Measurements from ENCODE around the gene PLOD3.
"Not testable (repeated sequence)": the region's sequence is repeated elsewhere in the genome, so short reads cannot be mapped to it uniquely, and the experiment has no call there.

Gene PLOD3, protein sequence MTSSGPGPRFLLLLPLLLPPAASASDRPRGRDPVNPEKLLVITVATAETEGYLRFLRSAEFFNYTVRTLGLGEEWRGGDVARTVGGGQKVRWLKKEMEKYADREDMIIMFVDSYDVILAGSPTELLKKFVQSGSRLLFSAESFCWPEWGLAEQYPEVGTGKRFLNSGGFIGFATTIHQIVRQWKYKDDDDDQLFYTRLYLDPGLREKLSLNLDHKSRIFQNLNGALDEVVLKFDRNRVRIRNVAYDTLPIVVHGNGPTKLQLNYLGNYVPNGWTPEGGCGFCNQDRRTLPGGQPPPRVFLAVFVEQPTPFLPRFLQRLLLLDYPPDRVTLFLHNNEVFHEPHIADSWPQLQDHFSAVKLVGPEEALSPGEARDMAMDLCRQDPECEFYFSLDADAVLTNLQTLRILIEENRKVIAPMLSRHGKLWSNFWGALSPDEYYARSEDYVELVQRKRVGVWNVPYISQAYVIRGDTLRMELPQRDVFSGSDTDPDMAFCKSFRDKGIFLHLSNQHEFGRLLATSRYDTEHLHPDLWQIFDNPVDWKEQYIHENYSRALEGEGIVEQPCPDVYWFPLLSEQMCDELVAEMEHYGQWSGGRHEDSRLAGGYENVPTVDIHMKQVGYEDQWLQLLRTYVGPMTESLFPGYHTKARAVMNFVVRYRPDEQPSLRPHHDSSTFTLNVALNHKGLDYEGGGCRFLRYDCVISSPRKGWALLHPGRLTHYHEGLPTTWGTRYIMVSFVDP

DNA sequence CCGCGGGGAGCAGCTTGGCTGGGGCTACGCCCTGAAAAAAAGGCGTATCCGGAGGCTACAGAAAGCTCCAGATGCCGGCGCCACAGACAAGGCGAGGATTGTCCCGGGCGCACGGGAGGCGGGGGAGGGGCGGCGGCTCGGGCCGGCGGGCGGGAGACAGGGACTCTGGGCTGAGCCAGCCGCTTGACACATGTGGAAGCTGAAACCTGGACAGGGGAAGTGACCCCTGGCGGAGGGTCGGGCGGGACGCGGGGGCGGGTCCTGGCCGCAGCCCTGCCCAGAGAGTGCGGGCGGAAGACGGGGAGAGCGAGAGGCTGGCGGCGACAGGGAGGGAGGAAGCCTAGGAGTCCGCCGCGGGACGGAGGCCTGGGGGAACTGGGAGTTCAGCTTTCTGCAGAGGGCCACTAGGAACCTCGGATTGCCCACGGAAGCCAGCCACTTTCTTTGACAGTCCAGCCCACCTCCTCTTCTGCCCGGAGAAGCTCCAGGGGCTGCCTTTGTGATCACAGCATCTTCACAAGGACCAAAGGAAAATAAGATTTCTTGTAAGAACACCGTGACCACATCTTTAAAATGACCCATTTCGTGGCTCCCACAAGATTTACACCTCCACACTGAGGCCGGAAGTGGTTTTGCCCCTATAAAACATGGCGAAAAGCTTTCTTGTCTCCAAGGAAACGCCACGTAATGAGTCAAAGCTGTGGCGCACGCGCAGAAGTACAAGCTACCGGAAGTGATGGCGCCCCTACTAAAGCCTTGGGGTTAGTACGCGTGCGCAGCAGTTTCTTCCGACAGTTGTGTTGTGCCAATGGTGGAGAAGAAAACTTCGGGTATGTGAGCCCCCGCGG lies at the start of gene PLOD3, which contains the start of gene ZNHIT1:
Gene PLOD3, minus strand, starts transcription at position 194 of the 848 bp plus-strand sequence. CDS start 307 bp downstream, outside the sequence.
Gene ZNHIT1, plus strand, starts transcription at position 778 of the 848 bp plus-strand sequence. Its CDS starts 31 bp downstream, at position 809.
- Mint-ChIP-seq H3K4me3 (peak within 1 kb of the TSS; percentile 97), H3K36me3 (ENCODE audit: low read depth) (peaks cover 1% of the 10 kb centered on the region), H3K9me3 (no peaks in the 10 kb centered on the region), H3K4me1 (peaks cover 36% of the 10 kb centered on the region), H3K27ac (peak within 1 kb of the TSS; percentile 92), H3K27me3 (no peaks in the 10 kb centered on the region)
- ATAC-seq, result peak; percentile 60
- DNase-seq, result peak; percentile 96

DNA sequence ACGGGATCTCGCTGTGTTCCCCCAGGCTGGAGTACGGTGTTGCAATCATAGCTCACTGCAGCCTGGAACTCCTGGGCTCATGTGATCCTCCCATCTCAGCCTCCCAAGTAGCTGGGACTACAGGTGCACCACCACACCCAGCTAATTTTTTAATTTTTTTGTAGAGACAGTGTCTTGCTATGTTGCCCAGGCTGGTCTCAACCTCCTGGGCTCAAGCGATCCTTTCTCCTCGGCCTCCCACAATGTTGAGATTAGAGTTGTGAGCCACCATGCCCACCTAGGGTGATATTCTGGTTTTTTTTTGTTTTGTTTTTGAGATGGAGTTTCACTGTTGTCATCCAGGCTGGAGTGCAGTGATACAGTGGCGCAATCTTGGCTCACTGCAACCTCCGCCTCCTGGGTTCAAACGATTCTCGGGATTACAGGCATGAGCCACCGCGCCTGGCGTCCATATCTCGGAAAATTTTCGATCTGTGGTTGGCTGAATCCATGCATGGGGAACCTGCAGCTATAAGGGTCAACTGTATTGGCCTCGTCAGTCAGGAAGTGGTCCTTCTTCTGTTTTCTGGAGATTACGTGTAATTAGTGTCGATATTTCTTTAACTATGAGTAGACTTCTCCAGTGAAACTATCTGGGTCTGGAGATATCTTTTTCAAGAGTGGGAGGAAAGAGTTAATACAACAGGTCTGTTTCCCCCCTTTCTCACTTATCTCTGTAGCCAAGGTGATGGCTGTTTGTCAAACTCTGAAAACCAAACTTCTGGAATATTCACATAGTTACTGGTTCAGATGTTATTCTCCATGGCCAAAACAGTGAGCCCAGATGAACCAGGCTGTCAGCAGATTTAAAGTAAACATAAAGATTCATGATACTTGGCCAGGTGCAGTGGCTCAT lies 48.5 kb upstream of the PLOD3 start:
- Mint-ChIP-seq H3K9me3 (no peaks in the 10 kb centered on the region), H3K4me3 (no peak overlapping the region), H3K4me1 (peaks cover 2% of the 10 kb centered on the region), H3K36me3 (ENCODE audit: low read depth) (no peaks in the 10 kb centered on the region), H3K27ac (no peak overlapping the region), H3K27me3 (peaks cover 17% of the 10 kb centered on the region)
- DNase-seq (no peak), ATAC-seq (no peak)

DNA sequence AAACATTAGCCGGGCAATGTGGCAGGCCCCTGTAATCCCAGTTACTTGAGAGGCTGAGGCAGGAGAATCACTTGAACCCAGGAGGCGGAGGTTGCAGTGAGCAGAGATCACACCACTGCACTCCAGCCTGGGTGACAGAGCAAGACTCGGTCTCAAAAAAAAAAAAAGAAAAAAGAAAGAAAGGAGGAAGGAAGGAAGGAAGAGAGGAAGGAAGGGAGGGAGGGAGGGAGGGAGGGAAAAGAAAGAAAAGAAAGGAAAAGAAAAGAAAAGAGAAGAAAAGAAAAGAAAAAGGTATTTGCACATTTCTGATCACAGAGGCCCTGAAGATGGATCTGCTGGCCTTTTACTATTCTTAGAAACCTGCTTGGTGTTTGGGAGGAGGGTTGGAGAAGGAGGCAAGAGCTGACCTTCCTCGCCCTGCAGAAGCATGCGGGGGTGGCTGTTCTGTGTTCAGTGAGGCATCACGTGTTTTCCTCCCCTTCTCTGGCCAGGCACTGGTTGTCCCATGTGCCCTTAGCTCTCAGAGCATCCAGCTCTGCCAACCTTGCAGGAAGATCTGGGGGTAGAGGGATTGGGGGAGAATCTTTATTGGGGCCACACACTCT lies 46.8 kb upstream of the PLOD3 start:
- H3K4me3 Mint-ChIP-seq; H3K9me3 Mint-ChIP-seq; H3K4me1 Mint-ChIP-seq; H3K27ac Mint-ChIP-seq; DNase-seq; ATAC-seq; H3K36me3 Mint-ChIP-seq (ENCODE audit: low read depth): not testable (repeated sequence)
- H3K27me3 Mint-ChIP-seq, result peaks cover 13% of the 10 kb centered on the region

DNA sequence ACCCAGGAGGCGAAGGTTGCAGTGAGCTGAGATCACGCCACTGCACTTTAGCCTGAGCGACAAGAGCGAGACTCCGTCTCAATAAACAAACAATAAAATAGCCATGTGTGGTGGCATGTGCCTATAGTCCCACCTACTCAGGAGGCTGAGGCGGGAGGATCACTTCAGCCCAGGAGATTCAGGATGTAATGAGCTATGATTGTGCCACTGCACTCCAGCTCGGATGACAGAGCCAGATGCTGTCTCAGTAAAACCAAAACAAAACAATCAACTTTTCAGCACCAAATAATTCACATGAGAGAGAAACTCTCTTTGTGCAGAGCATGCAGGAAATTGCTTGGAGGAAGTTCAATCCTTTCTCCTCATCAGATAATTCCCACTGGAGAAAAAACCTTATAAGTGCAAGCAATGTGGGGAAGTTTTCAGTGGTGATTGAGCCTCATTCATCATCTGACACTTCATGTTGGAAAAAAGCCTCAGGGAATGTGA lies 40.9 kb upstream of the PLOD3 start:
- no peak overlapping the region for H3K27ac Mint-ChIP-seq
- H3K9me3 Mint-ChIP-seq, result no peaks in the 10 kb centered on the region
- DNase-seq, result no peak
- ATAC-seq, result no peak
- H3K36me3 Mint-ChIP-seq (ENCODE audit: low read depth), result no peaks in the 10 kb centered on the region
- no peaks in the 10 kb centered on the region for H3K4me1 Mint-ChIP-seq
- H3K27me3 Mint-ChIP-seq, result peaks cover 6% of the 10 kb centered on the region
- H3K4me3 Mint-ChIP-seq, result no peak overlapping the region

DNA sequence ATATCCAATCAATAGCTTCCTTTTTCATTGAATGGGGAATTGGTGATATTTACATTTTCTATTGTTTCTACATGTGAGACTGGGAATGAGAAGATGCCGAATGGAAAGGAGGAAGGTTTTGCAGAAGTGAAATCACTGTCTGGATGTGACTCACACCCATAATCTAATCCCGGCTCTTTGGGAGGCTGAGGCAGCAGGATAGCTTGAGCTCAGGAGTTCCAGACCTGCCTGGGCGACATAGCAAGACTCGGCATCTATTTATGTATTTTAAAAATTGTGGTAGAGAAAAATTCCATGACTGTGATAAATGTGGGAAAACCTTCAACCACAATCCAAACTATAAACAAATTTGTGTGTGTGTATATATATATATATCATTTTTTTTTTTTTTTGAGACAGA lies 38.4 kb upstream of the PLOD3 start:
- Mint-ChIP-seq H3K9me3 (no peaks in the 10 kb centered on the region), H3K27me3 (no peaks in the 10 kb centered on the region), H3K36me3 (ENCODE audit: low read depth) (peaks cover 7% of the 10 kb centered on the region), H3K4me3 (no peak overlapping the region), H3K27ac (no peak overlapping the region), H3K4me1 (peaks cover 15% of the 10 kb centered on the region)
- no peak for ATAC-seq
- no peak for DNase-seq

DNA sequence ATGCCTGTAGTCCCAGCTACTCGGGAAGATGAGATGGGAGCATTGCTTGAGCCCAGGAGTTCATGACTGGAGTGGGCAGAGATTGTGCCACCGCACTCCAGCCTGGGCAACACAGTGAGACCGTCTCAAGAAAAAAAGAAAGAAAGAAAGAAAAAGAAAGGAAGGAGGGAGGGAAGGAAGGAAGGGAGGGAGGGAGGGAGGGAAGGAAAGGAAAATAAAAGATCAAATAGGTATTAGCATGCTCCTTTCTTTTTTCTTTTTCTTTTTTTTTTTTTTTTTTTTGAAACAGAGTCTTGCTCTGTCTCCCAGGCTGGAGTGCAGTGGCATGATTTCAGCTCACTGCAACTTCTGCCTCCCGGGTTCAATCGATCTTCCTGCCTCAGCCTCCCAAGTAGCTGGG lies 35.8 kb upstream of the PLOD3 start:
- ATAC-seq, H3K27ac Mint-ChIP-seq, H3K4me3 Mint-ChIP-seq: not testable (repeated sequence)

DNA sequence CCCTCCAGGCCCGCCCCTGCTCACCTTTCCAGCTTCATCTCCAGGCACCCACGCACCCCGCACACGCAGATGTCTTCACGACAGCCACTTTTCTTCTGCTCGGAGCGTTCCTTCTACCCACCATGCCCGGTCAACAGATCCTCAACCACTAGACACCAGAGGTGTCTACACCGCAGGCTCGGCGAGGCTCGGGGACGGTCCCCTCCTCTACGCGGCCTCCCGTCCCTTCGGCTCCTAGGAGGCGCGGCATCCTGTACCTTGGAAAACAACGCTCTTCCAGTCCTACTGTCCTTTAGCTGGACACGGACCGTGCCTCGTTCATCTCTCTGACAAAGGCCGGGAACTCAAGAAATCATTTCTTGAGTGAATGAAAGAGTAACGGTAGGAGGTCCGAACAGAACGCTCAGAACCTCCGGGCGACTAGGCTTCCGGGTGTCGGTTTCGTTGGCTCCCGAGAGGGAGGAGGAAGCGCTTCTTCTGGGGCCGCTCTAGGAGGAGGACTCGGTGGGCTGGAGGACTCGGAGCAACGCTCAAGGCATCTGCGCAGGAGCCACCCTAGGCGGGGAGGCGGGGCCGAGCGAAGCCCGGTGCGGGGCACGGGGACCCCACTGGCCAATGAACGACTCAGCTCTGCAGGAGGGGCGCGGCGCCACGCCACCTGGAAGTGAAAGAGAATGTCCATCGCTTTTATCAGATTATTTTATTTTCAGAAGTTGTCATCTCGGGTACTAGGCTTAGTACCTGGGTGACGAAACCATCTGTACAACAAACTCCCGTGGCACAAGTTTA lies 34.7 kb upstream of the PLOD3 start:
- H3K4me3 Mint-ChIP-seq, result peak overlapping the region; percentile 97
- H3K27me3 Mint-ChIP-seq, result no peaks in the 10 kb centered on the region
- peaks cover 30% of the 10 kb centered on the region for H3K4me1 Mint-ChIP-seq

More for the DNA sequence above, 35.8 kb upstream of the PLOD3 start:
- not testable (repeated sequence) for H3K27me3 Mint-ChIP-seq, H3K9me3 Mint-ChIP-seq, DNase-seq
- H3K36me3 Mint-ChIP-seq (ENCODE audit: low read depth), result peaks cover 13% of the 10 kb centered on the region
- H3K4me1 Mint-ChIP-seq, result peaks cover 24% of the 10 kb centered on the region

DNA sequence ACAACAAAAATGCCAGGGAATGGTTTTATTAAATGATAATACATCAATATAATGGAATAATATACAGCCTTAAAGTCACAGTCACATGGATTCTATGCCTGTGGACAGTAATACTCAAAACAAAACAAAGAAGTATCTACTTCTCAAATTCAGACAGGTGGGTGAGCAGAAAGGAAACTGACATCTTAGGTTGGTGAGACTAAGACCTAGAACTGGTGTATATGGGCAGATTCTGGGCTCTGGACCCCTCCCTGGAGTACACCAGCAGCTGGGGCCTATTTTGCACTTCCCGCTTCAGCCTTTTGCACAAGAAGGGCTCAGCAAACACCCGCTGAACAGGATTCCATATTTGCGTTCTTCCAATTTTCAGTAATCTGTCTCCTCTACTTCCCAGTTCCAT lies 32.9 kb upstream of the PLOD3 start:
- H3K9me3 Mint-ChIP-seq, result no peaks in the 10 kb centered on the region
- DNase-seq, result no peak
- no peak for ATAC-seq
- H3K27me3 Mint-ChIP-seq, result no peaks in the 10 kb centered on the region
- peaks cover 39% of the 10 kb centered on the region for H3K4me1 Mint-ChIP-seq
- peaks cover 26% of the 10 kb centered on the region for H3K36me3 Mint-ChIP-seq (ENCODE audit: low read depth)
- peak overlapping the region; percentile 97 for H3K4me3 Mint-ChIP-seq
- H3K27ac Mint-ChIP-seq, result peak overlapping the region; percentile 64

More for the DNA sequence above, 34.7 kb upstream of the PLOD3 start:
- DNase-seq, result peak; percentile 99
- Mint-ChIP-seq H3K27ac (peak overlapping the region; percentile 96), H3K36me3 (ENCODE audit: low read depth) (peaks cover 20% of the 10 kb centered on the region), H3K9me3 (no peaks in the 10 kb centered on the region)
- peak; percentile 100 for ATAC-seq

DNA sequence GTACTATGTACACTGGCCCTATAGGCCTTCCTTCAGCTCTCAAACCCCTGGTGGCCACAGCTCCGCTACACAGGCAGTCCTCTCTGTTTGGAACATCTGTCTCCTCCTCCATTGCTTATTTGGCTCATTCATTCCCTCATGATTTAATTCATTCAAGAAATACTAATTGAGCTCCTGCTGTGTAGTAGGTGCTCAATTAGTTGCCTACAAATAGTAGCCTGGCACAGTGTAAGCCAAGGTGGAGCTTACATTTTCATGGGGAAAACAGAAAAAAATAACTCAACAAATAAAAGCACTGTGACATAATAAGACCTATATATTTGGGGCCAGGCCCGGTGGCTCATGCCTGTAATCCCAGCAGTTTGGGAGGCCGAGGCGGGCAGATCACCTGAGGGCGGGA lies 30.9 kb upstream of the PLOD3 start:
- Mint-ChIP-seq H3K4me1 (peaks cover 51% of the 10 kb centered on the region), H3K36me3 (ENCODE audit: low read depth) (peaks cover 30% of the 10 kb centered on the region), H3K4me3 (no peak overlapping the region), H3K27ac (peak overlapping the region; percentile 8), H3K27me3 (no peaks in the 10 kb centered on the region), H3K9me3 (no peaks in the 10 kb centered on the region)
- ATAC-seq, result no peak
- no peak for DNase-seq

DNA sequence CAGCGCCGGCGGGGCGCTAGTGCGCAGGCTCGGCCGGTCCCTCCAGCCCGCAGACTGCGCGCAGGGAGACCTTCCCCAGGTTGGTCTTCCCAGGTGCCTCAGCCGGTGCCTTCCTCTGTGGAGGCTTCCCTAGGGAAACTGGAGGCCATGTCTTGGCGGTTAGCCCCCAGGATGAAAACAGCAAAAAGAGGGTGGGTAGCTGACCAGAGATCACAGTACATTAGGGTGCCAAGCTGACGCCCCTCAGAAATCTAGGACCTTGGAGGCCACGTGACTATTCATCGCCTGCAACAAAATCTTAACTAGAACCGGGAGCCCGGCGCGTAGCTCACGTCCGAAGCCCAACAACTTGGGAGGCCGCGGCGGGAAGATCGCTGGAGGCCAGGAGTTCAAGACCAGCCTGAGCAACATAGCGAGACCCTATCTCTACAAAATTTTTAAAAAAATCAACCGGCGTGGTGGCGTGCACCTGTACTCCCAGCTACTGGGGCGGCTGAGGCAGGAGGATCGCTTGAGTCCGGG lies 27.8 kb upstream of the PLOD3 start:
- DNase-seq (no peak), ATAC-seq (no peak)
- H3K4me1 Mint-ChIP-seq, result peaks cover 40% of the 10 kb centered on the region
- H3K36me3 Mint-ChIP-seq (ENCODE audit: low read depth), result peaks cover 22% of the 10 kb centered on the region
- peak overlapping the region; percentile 99 for H3K4me3 Mint-ChIP-seq
- H3K27ac Mint-ChIP-seq, result peak overlapping the region; percentile 97
- H3K27me3 Mint-ChIP-seq, result no peaks in the 10 kb centered on the region
- H3K9me3 Mint-ChIP-seq, result no peaks in the 10 kb centered on the region

DNA sequence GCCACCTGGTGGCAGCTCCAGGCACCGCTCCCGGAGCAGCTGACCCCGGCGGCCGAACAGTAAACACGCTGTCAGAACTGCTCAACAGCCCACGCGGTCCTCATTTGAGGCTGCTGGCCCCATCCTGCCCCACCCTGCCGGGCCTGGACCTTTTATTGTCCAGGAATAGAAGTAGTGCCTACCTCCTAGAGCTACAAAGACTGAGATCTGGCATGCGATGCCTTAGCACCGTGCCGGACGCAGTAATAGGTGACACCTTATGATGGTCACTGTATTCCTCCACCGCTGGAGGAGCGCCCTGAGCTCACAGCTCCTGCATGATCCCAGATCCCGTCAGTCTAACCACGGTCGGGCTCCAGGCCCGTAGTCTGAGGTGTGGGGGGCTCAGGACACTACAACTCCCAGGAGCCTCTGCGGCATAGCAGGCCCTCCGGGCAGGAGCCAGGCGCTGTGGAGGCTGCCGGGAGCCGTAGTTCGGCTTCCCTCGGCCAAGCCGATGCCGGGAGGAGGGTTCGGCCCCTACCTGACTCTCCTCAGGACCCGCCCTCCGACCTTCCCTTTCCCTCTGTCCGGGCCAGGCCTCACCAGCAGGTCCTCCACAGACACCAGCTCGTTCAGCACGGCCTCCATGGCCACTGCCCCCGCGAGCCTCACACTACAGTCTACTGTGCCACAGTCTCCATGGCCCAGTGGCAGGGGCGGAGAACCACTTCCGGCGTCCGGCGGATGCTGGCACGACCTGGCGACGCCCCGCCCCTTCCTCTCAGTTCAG lies 27.2 kb upstream of the PLOD3 start, which contains the start of gene FIS1:
Gene FIS1, minus strand, starts transcription at position 707 of the 772 bp plus-strand sequence. Its CDS starts 77 bp downstream, at position 630.
- peaks cover 19% of the 10 kb centered on the region for H3K36me3 Mint-ChIP-seq (ENCODE audit: low read depth)
- DNase-seq, result peak; percentile 96
- H3K27me3 Mint-ChIP-seq, result no peaks in the 10 kb centered on the region
- H3K4me3 Mint-ChIP-seq, result peak within 1 kb of the TSS; percentile 99
- no peaks in the 10 kb centered on the region for H3K9me3 Mint-ChIP-seq
- H3K27ac Mint-ChIP-seq, result peak within 1 kb of the TSS; percentile 97
- peaks cover 37% of the 10 kb centered on the region for H3K4me1 Mint-ChIP-seq
- ATAC-seq, result peak; percentile 96
